ENCODE measurements around the gene AHR.

DNA sequence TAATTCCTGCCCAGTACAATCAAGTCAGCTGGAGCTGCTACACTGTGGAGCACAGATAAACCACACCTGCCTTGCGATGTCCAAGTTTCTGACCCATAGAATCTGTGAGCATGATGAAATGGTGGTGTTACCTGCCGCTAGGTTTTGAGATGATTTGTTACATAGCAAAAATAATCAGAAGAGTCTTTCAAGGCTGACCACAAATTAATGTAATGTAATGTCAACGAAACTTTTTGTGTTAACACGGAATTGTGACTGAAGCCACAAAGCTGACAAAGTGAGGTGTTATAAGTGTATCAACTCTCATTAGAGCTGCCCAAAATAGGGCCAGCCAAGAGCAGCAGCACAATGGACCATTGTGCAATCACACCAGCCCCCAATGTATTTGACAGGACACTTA is 75.7 kb downstream of the AHR start:
- TF ChIP-seq, protein P1, sequence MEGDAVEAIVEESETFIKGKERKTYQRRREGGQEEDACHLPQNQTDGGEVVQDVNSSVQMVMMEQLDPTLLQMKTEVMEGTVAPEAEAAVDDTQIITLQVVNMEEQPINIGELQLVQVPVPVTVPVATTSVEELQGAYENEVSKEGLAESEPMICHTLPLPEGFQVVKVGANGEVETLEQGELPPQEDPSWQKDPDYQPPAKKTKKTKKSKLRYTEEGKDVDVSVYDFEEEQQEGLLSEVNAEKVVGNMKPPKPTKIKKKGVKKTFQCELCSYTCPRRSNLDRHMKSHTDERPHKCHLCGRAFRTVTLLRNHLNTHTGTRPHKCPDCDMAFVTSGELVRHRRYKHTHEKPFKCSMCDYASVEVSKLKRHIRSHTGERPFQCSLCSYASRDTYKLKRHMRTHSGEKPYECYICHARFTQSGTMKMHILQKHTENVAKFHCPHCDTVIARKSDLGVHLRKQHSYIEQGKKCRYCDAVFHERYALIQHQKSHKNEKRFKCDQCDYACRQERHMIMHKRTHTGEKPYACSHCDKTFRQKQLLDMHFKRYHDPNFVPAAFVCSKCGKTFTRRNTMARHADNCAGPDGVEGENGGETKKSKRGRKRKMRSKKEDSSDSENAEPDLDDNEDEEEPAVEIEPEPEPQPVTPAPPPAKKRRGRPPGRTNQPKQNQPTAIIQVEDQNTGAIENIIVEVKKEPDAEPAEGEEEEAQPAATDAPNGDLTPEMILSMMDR (IDR thresholded peaks at IDR 0.05; ENCODE audit: poor library complexity): no peak
- TF ChIP-seq EZH2phosphoT487 (IDR thresholded peaks at IDR 0.05; ENCODE audit: low read depth, severe bottlenecking, unreplicated experiment) (no peak), EZH2 (IDR thresholded peaks at IDR 0.05; ENCODE audit: borderline replicate concordance) (no peak)
